ENCODE measurements around the gene TMEFF1.

DNA sequence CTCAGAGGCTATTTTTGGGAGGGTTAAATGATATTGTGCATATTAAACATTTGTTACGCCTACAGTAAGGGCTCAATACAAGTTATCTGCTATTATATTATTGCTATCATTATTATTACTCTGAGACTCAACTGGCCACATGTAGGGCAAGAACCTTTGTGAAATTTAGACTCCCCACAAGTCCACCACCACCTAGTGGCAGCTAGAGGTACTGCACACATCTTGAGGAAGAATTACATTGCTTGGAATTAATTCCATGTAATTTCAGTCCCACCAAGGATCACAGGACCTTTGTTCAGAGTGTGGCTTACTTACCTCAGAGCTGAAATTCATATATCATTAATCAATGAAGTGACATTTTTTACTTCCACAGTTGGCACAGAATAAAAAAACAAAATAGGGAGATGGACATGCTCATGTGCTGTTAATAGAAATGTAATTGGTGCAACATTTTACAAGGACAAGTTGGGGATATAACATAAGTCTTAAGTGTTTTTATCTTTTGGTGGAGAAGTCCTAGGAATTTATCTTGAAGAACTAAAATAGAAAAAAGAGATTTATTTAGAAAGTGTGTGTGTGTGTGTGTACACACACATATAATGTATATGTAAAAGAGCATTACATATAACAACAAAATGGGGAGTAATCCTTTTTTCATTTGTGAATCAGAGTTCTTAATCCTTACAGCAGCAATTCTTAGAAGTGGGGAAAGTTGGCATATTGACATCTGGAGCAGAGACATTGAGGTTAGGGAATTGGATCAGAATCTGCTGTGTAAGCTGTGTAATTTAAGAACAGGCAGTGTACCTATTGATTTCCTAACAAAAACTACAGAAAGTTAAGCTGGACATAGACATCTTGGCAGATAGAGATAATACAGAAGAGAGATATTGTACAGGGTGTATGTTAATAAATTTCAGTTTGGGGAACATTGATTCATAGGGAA is 34.8 kb upstream of the TMEFF1 start:
- TF ChIP-seq CTCF (IDR thresholded peaks at IDR 0.05) (peak; percentile 69 to 95 (median 83)), POLR2A (IDR thresholded peaks at IDR 0.05) (no peak)
